ENCODE data around the gene ENKD1.

Gene ENKD1

DNA sequence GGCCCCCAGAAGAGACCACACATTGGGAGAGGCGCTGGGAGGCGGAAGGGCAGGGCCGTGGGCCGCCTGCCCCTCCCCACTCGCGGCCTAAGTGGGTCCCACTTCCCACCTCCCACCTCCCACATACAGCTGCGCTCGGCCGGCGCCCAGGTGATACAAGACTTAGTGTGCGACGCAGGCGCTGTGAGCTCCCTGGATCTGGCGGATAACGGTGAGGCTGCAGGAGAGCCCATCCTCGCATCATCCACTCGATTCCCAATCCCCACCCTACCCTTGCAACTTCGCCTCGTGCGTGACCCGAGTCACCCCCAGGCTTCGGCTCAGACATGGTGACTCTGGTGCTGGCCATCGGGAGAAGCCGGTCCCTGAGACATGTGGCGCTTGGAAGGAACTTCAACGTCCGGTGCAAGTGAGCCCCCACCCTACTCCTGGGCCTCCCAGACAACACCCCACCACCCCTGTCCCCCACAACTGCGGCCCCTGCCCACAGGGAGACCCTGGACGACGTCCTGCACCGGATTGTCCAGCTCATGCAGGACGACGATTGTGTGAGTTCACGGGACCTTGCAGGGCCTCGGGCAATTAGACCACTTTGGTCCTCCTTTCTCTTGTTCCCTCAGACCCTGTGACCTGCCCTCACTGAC is 17.7 kb downstream of the ENKD1 start:
- no peak for DNase-seq (ENCODE audit: low read depth)

DNA sequence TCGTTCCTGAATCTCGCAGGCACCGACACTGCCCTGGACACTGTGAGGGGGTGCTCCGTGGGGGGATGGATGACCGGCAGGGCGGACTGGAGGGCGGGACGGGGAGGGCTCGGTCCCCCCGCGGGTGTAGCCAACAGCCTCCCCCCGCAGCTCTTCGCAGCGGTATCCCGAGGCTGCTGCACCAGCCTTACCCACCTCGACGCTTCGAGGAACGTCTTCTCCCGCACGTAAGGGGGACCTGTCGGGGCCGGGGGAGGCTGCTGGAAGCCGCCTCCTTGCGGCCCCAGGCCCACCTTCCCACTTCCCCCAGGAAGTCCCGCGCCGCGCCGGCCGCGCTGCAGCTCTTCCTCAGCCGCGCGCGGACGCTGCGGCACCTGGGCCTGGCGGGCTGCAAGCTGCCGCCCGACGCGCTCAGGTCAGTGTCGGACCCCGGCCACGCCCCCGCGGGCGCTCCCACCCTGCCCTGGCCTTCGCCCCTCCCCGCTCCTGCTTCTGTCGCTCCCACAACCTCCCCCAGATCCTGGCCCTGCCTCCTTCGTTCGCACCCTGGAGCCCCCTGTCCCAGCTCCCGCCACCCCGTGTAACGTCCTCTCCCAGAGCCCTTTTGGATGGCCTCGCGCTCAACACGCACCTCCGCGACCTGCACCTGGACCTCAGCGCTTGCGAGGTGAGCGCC is 18.3 kb downstream of the ENKD1 start:
- no peak for DNase-seq (ENCODE audit: low read depth)

DNA sequence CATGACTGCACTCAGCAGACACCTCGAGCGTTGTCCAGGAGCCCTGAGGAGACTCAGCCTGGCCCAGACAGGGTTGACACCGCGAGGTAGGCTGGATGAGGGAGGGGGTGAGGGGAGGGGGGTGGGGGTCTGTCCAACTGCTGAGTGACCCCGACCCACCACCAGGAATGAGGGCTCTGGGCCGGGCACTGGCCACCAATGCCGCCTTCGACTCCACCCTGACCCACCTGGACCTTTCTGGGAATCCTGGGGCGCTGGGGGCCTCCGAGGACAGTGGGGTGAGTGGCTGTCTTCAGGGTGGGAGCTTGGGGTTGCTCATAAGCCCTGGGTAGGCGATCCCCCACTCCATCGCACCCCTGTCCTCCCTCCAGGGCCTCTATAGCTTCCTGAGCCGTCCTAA is 18.9 kb downstream of the ENKD1 start:
- no peak for DNase-seq (ENCODE audit: low read depth)

DNA sequence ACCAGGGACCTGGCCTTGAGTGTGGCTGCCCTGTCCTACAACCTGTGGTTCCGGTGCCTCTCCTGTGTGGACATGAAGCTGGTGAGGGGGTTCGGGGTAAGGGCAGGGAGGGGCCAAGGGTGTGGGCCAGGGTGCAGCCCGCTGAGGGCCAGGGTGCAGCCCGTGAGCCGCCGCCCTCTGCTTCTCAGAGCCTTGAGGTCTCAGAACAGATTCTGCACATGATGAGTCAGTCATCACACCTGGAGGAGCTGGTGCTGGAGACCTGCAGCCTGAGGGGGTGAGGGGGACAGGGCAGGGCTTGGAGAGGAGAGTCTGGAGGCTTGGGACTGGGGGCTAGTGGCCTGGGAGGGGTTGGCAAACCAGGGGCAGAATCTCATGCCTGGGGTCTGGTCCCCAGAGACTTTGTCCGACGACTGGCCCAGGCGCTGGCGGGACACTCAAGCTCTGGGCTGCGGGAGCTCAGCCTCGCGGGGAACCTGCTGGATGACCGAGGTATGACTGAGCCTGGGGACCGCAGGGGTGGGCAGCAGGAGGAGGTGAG is 19.4 kb downstream of the ENKD1 start:
- DNase-seq (ENCODE audit: low read depth): no peak

DNA sequence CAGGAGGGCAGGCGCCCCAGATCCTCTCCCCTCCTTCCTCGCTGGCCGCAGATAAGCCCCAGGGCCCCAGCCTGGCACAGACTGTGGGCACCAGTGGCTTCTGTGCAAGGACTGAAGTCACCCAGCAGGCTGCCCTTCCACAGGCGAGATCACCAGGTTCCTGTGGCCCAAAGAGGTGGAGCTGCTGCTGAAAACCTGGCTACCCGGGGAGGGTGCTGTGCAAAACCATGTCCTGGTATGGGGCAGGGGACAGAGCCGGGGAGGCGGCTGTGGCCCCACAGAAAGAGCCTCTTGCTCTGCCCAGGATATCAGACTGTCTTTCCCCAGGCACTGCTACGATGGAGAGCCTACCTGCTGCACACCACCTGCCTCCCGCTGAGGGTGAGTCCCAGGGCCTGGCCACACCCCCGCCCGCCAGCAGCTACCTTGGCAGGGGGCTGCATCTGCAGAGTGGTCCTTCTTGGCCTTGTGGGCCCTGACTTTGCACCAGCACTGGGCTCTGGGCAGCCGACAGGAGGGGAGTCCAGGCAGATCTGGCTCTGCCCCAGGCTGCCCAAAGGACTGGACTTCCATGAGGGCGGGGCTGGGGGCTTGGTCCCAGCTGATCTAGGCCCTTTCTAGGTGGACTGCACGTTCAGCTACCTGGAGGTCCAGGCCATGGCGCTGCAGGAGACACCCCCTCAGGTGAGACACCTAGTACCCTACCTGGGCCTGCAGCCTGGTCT is 21.0 kb downstream of the ENKD1 start:
- no peak for DNase-seq (ENCODE audit: low read depth)

DNA sequence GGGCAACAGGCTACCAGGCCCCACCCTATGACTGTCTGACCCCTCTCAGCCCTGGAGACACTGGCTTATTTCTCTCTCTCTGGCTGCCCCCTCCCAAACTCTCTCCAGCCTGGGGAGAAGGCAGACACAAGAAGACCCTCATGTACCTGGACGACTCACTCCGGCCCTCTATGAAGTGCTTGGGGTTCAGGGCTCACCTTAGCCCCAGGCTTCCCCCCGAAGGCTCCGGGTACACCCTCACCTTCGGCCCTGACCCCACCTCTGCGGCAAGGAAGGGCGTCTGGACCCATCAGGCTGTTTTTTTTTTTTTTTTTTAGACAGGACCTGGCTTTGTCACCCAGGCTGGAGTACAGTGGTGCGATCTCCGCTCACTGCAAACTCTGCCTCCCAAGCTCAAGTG is 22.5 kb downstream of the ENKD1 start:
- DNase-seq (ENCODE audit: low read depth): no peak

DNA sequence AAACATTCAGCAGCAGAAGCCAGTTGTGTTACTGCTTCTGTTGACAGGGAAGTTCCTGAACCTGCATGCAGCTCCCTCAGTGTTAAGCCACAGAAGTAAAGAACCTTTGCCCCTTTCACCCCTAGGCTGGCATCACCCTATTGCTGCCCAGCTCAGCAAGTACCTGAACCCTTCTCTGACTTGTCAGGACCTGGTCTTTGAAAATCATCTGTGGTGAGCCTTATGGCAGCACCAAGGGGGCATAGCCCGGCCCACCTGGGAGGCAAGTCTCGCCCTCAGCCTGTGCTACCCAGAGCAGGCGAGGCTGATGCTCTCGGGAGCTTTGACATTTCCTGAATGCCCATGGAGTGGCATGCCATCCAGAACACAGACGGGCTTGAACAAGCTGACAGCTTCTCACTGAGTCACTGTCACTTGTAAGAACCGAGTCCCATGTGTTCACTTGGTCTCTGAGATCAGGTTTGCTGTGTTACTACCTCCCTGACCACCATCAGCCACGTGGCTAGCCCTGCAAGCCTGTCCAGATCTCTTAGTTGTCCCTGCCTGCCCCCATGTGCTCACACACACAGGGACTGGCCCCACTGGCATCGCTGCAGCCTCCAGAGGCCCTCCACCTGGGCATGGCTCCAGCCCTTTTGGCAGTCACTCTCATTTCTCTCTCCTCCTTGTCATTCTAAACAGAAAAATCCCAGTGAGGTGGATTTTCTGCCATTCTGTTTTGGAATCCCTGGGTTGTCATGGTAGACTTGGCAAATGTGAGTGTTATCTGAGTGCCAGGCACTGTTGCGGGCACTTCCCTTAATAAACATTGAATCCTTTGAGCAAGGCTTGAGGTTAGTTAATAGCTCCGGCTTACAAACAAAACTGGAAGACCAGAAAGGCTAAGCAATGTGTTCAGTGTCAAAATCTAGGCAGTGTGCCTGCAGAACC is 24.5 kb downstream of the ENKD1 start:
- no peak for DNase-seq (ENCODE audit: low read depth)

DNA sequence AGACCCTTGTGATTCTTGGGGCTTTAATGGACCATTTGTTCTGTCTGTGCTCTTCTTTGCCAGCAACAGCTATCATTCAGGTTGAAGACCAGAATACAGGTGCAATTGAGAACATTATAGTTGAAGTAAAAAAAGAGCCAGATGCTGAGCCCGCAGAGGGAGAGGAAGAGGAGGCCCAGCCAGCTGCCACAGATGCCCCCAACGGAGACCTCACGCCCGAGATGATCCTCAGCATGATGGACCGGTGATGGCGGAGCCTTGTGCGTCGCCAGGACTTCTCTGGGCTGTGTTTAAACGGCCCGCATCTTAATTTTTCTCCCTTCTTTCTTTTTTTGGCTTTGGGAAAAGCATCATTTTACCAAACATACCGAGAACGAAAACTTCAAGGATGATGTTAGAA is 28.9 kb downstream of the ENKD1 start:
- no peak for DNase-seq (ENCODE audit: low read depth)

DNA sequence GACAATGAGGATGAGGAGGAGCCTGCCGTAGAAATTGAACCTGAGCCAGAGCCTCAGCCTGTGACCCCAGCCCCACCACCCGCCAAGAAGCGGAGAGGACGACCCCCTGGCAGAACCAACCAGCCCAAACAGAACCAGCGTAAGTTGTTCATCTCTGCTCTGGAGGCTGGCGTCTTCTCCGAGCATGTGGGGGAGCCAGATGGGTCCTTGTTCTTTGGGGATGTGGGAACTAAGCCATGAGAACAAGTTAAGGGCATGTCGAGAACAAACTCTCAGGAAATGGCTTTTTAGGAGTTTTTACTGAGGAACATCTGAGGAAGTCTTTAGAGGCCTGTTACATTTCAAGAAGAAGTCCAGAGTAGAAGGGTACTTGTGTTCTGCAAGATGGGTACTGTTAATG is 29.8 kb downstream of the ENKD1 start:
- DNase-seq (ENCODE audit: low read depth): no peak

DNA sequence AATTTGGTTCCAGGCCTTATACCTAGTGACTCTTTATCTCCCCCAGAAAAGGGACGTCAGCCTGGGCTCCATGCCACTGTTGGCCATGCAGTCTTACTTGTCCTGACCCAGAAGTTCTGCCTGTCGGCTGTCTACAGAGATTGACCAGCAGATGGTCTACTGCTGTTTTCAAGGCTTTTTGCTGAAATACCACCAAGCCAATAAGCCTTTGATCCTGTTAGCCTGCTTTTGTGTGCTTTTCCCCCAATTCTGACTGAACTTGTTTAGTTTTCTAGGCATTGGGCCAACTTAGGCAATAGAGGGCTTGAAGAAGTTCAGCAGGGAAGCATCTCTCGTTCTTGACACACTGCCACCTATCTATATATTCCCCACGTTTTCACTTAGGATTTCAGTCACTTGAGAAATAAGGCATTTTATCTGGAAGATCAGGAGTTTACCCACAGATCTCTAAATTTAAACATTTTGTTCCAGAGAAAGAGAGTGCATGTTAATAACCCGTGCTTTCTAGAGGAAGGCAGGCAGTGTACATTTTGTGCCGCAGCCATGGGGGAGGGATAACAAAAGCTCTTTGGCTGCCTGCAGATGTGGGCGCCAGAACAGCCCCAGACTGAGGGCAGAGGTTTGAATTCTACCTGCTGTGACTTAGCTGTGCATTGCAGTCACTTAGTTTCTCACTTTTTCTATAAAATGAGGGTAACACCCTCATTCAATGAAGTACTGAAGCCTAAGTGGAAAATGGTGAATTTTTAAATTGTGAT is 34.0 kb downstream of the ENKD1 start:
- no peak for DNase-seq (ENCODE audit: low read depth)

DNA sequence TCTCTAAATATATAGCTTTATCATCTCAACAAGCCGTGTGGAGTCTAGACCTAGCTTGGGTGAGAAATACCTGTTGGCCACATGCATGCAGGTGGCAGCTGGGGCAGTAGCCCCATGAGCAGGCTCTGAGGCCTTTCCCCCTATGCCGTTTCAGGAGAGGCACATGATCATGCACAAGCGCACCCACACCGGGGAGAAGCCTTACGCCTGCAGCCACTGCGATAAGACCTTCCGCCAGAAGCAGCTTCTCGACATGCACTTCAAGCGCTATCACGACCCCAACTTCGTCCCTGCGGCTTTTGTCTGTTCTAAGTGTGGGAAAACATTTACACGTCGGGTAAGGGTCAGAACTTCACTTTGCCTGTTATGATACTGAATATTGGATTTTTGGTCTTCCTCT is 38.3 kb downstream of the ENKD1 start:
- DNase-seq (ENCODE audit: low read depth): no peak

DNA sequence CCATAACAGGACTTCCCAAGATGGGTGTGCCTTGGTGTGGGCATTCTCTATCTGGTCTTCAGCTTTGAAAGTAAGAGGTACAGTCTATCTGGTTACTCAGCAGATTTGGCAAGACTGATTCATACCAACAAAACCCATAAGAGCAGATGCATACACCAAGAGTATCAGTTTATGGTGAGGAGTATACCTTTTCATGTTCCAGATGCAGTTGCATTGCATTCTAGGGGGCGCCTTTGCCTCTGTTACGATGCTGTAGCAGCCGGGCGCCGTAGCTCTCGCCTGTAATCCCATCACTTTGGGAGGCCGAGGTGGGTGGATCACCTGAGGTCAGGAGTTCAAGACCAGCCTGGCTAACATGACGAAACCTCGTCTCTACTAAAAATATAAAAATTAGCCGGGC is 52.7 kb downstream of the ENKD1 start:
- no peak for DNase-seq (ENCODE audit: low read depth)

All from GM04504 (cell line).